ENCODE results near the gene OR51Q1. TPM values are rescaled to one million over a fixed set of nuclear protein-coding genes. Genes with fewer than 3 reads are reported as not detected.

Gene OR51Q1
- total RNA-seq, 1 experiment from 2014 or later: not detected

DNA sequence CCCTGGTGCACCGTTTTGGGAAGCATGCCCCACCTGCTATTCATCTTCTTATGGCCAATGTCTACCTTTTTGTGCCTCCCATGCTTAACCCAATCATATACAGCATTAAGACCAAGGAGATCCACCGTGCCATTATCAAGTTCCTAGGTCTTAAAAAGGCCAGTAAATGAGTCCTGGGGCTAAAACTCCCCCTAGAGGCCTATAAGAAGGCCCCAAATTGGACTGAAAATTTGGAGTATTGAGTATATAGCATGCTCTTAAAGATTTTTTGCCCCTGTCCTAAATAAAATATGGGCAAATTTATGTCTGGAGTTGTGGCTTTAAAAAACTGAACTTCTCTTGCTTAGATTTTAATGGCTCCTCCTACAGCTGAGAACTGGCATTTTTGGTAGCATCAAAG lies 31.7 kb upstream of the OR51Q1 start:
- ChIA-PET CTCF (no interaction called here), POLR2A (no interaction called here)
- no peak for TF ChIP-seq NR2C2 (CRISPR knock-in tag; IDR thresholded peaks at IDR 0.05)
- TF ChIP-seq, protein P1, sequence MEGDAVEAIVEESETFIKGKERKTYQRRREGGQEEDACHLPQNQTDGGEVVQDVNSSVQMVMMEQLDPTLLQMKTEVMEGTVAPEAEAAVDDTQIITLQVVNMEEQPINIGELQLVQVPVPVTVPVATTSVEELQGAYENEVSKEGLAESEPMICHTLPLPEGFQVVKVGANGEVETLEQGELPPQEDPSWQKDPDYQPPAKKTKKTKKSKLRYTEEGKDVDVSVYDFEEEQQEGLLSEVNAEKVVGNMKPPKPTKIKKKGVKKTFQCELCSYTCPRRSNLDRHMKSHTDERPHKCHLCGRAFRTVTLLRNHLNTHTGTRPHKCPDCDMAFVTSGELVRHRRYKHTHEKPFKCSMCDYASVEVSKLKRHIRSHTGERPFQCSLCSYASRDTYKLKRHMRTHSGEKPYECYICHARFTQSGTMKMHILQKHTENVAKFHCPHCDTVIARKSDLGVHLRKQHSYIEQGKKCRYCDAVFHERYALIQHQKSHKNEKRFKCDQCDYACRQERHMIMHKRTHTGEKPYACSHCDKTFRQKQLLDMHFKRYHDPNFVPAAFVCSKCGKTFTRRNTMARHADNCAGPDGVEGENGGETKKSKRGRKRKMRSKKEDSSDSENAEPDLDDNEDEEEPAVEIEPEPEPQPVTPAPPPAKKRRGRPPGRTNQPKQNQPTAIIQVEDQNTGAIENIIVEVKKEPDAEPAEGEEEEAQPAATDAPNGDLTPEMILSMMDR (IDR thresholded peaks at IDR 0.05): 0 out of 2 replicates have a peak, but pooled peaks have one; percentile 22
- TF ChIP-seq, protein P2, sequence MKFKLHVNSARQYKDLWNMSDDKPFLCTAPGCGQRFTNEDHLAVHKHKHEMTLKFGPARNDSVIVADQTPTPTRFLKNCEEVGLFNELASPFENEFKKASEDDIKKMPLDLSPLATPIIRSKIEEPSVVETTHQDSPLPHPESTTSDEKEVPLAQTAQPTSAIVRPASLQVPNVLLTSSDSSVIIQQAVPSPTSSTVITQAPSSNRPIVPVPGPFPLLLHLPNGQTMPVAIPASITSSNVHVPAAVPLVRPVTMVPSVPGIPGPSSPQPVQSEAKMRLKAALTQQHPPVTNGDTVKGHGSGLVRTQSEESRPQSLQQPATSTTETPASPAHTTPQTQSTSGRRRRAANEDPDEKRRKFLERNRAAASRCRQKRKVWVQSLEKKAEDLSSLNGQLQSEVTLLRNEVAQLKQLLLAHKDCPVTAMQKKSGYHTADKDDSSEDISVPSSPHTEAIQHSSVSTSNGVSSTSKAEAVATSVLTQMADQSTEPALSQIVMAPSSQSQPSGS (CRISPR knock-in tag; IDR thresholded peaks at IDR 0.05; ENCODE audit: borderline replicate concordance, low read depth): no peak
- Mint-ChIP-seq H3K27ac (no peak overlapping the region), H3K4me1 (no peaks in the 10 kb centered on the region), H3K27me3 (ENCODE audit: low read depth) (no peaks in the 10 kb centered on the region), H3K9me3 (peaks cover 3% of the 10 kb centered on the region; the same call in 1 of the 2 replicates), H3K36me3 (no peaks in the 10 kb centered on the region), H3K4me3 (no peak overlapping the region)
- ATAC-seq (peak; percentile 44), DNase-seq (ENCODE audit: low spot score) (no peak)

DNA sequence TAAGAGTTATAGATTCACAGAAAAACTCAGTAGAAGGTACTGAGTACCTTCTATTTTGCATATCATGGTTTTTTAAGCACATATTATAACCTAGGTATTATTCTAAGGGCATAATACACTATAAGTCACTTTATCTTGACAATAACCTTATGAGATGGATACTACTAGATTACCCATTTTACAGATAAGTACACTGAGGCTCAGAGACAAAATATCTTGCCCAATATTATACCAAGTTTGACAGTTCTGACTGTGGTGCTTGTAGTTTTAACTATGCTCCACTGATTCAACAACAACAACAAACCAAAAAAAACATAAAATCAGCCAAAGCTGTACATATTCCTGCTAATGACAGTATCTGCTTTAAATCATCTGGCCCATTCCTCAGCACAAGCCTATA lies 27.8 kb upstream of the OR51Q1 start:
- CTCF ChIA-PET: no interaction called here
- Mint-ChIP-seq H3K4me3 (no peak overlapping the region), H3K4me1 (peaks cover 5% of the 10 kb centered on the region; the same call in 1 of the 2 replicates), H3K36me3 (no peaks in the 10 kb centered on the region), H3K9me3 (peaks cover 3% of the 10 kb centered on the region; the same call in 1 of the 2 replicates), H3K27ac (no peak overlapping the region), H3K27me3 (ENCODE audit: low read depth) (no peaks in the 10 kb centered on the region)
- TF ChIP-seq GRHL2 (CRISPR knock-in tag; IDR thresholded peaks at IDR 0.05; ENCODE audit: insufficient replicate concordance, severe bottlenecking) (no peak), IRF2 (CRISPR knock-in tag; IDR thresholded peaks at IDR 0.05; ENCODE audit: borderline replicate concordance, low read depth) (no peak), RORB (CRISPR knock-in tag; IDR thresholded peaks at IDR 0.05) (no peak), NR2C2 (CRISPR knock-in tag; IDR thresholded peaks at IDR 0.05) (no peak), CREM (CRISPR knock-in tag; IDR thresholded peaks at IDR 0.05) (no peak), ZNF219 (CRISPR knock-in tag; IDR thresholded peaks at IDR 0.05; ENCODE audit: borderline replicate concordance) (no peak), TEAD1 (CRISPR knock-in tag; IDR thresholded peaks at IDR 0.05) (no peak), NR3C1 (CRISPR knock-in tag; conservative IDR thresholded peaks at IDR 0.05; ENCODE audit: low read depth) (no peak), KAT7 (CRISPR knock-in tag; IDR thresholded peaks at IDR 0.05; ENCODE audit: borderline replicate concordance) (no peak)
- TF ChIP-seq, protein P3, sequence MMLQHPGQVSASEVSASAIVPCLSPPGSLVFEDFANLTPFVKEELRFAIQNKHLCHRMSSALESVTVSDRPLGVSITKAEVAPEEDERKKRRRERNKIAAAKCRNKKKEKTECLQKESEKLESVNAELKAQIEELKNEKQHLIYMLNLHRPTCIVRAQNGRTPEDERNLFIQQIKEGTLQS (CRISPR knock-in tag; conservative IDR thresholded peaks at IDR 0.05): no peak
- TF ChIP-seq, protein P4, sequence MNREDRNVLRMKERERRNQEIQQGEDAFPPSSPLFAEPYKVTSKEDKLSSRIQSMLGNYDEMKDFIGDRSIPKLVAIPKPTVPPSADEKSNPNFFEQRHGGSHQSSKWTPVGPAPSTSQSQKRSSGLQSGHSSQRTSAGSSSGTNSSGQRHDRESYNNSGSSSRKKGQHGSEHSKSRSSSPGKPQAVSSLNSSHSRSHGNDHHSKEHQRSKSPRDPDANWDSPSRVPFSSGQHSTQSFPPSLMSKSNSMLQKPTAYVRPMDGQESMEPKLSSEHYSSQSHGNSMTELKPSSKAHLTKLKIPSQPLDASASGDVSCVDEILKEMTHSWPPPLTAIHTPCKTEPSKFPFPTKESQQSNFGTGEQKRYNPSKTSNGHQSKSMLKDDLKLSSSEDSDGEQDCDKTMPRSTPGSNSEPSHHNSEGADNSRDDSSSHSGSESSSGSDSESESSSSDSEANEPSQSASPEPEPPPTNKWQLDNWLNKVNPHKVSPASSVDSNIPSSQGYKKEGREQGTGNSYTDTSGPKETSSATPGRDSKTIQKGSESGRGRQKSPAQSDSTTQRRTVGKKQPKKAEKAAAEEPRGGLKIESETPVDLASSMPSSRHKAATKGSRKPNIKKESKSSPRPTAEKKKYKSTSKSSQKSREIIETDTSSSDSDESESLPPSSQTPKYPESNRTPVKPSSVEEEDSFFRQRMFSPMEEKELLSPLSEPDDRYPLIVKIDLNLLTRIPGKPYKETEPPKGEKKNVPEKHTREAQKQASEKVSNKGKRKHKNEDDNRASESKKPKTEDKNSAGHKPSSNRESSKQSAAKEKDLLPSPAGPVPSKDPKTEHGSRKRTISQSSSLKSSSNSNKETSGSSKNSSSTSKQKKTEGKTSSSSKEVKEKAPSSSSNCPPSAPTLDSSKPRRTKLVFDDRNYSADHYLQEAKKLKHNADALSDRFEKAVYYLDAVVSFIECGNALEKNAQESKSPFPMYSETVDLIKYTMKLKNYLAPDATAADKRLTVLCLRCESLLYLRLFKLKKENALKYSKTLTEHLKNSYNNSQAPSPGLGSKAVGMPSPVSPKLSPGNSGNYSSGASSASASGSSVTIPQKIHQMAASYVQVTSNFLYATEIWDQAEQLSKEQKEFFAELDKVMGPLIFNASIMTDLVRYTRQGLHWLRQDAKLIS (CRISPR knock-in tag; IDR thresholded peaks at IDR 0.05; ENCODE audit: borderline replicate concordance): no peak
- TF ChIP-seq, protein P5, sequence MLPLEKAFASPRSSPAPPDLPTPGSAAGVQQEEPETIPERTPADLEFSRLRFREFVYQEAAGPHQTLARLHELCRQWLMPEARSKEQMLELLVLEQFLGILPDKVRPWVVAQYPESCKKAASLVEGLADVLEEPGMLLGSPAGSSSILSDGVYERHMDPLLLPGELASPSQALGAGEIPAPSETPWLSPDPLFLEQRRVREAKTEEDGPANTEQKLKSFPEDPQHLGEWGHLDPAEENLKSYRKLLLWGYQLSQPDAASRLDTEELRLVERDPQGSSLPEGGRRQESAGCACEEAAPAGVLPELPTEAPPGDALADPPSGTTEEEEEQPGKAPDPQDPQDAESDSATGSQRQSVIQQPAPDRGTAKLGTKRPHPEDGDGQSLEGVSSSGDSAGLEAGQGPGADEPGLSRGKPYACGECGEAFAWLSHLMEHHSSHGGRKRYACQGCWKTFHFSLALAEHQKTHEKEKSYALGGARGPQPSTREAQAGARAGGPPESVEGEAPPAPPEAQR (CRISPR knock-in tag; IDR thresholded peaks at IDR 0.05): no peak
- TF ChIP-seq, protein P6, sequence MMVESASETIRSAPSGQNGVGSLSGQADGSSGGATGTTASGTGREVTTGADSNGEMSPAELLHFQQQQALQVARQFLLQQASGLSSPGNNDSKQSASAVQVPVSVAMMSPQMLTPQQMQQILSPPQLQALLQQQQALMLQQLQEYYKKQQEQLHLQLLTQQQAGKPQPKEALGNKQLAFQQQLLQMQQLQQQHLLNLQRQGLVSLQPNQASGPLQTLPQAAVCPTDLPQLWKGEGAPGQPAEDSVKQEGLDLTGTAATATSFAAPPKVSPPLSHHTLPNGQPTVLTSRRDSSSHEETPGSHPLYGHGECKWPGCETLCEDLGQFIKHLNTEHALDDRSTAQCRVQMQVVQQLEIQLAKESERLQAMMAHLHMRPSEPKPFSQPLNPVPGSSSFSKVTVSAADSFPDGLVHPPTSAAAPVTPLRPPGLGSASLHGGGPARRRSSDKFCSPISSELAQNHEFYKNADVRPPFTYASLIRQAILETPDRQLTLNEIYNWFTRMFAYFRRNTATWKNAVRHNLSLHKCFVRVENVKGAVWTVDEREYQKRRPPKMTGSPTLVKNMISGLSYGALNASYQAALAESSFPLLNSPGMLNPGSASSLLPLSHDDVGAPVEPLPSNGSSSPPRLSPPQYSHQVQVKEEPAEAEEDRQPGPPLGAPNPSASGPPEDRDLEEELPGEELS (CRISPR knock-in tag; IDR thresholded peaks at IDR 0.05): no peak
- POLR2A ChIA-PET: no interaction called here
- no peak for DNase-seq (ENCODE audit: low spot score)
- no peak for ATAC-seq
